K562 treated with DMSO at 1 percent for 12 hours (cell line): ENCODE measurements around the gene DIRAS3. TPM values are rescaled to one million over a fixed set of nuclear protein-coding genes. Genes with fewer than 3 reads are reported as not detected.

Experiments used
- total RNA-seq: library from RNA; unstranded; fragments of 300-600 nt; gene quantifications from 2 replicates; pipeline ENCODE4 v1.2.3, GENCODE V29; 2022; ENCODE audit not compliant: insufficient read depth

The DIRAS3 gene
- total RNA-seq, result 18.2 and 20.5 TPM in 2 replicates

GRCh38 chr1:68049941-68050878 lies at the start of gene DIRAS3:
Gene DIRAS3 (minus strand): TSS chr1:68050627. CDS start chr1:68047297, 3,330 bp downstream.

Other genes starting within 250 kb of the DIRAS3 start
- 0.63 and 2.5 TPM in 2 replicates for gene GNG12, start 217.2 kb downstream of the DIRAS3 start, total RNA-seq
- gene WLS, start 181.9 kb upstream of the DIRAS3 start, total RNA-seq, result not detected in 2 replicates